Measurements from ENCODE around the gene PTGFRN. TPM values are rescaled to one million over a fixed set of nuclear protein-coding genes. Genes with fewer than 3 reads are reported as not detected.

PTGFRN gene
- polyA plus RNA-seq, 1 donor from 2014 or later = 20.1 TPM

- Histone ChIP-seq H2AFZ (ENCODE audit: low read depth, low read length) (no peak overlapping the region), H3K27me3 (ENCODE audit: insufficient read depth, low read depth, low read length) (no peaks in the 10 kb centered on the region), H4K20me1 (ENCODE audit: insufficient read depth) (no peaks in the 10 kb centered on the region), H3K27ac (ENCODE audit: low read length) (no peak overlapping the region), H3F3A (ENCODE audit: insufficient read depth, low read length, poor library complexity, severe bottlenecking) (no peaks in the 10 kb centered on the region), H3K4me3 (ENCODE audit: low read length) (no peak overlapping the region), H3K9me2 (ENCODE audit: insufficient read depth, low read length) (no peaks in the 10 kb centered on the region), H3K9ac (ENCODE audit: low read length) (no peak overlapping the region), H3K9me3 (ENCODE audit: low read length) (no peaks in the 10 kb centered on the region), H3K4me2 (ENCODE audit: low read length) (no peak overlapping the region), H3K79me2 (replicated peaks; ENCODE audit: insufficient read depth, low read length) (no peaks in the 10 kb centered on the region), H3K36me3 (ENCODE audit: insufficient read depth, low read length) (no peaks in the 10 kb centered on the region)
- TF ChIP-seq POLR2AphosphoS5 (IDR thresholded peaks at IDR 0.05) (no peak), REST (IDR thresholded peaks at IDR 0.05; ENCODE audit: borderline replicate concordance) (no peak), EP300 (conservative IDR thresholded peaks at IDR 0.05; ENCODE audit: poor library complexity, severe bottlenecking) (no peak), TAF1 (IDR thresholded peaks at IDR 0.05; ENCODE audit: low read depth) (no peak), MXI1 (conservative IDR thresholded peaks at IDR 0.05; ENCODE audit: poor library complexity, severe bottlenecking) (no peak), SMC3 (conservative IDR thresholded peaks at IDR 0.05; ENCODE audit: poor library complexity) (no peak), RAD21 (conservative IDR thresholded peaks at IDR 0.05) (no peak), CTCF (IDR thresholded peaks at IDR 0.05; ENCODE audit: poor library complexity, severe bottlenecking) (no peak), EZH2 (IDR thresholded peaks at IDR 0.05; ENCODE audit: borderline replicate concordance, insufficient read depth, low read length, poor library complexity, severe bottlenecking) (no peak)
Observed at GRCh38 chr1:116941670-116942069, 32.0 kb downstream of the PTGFRN start.

GRCh38 chr1:116942344-116942743 is 32.6 kb downstream of the PTGFRN start:
- TF ChIP-seq MXI1 (conservative IDR thresholded peaks at IDR 0.05; ENCODE audit: poor library complexity, severe bottlenecking) (no peak), POLR2AphosphoS5 (IDR thresholded peaks at IDR 0.05) (no peak), SMC3 (conservative IDR thresholded peaks at IDR 0.05; ENCODE audit: poor library complexity) (no peak), REST (IDR thresholded peaks at IDR 0.05; ENCODE audit: borderline replicate concordance) (no peak), EZH2 (IDR thresholded peaks at IDR 0.05; ENCODE audit: borderline replicate concordance, insufficient read depth, low read length, poor library complexity, severe bottlenecking) (no peak), CTCF (IDR thresholded peaks at IDR 0.05; ENCODE audit: poor library complexity, severe bottlenecking) (no peak), TAF1 (IDR thresholded peaks at IDR 0.05; ENCODE audit: low read depth) (no peak), RAD21 (conservative IDR thresholded peaks at IDR 0.05) (no peak), EP300 (conservative IDR thresholded peaks at IDR 0.05; ENCODE audit: poor library complexity, severe bottlenecking) (no peak)
- Histone ChIP-seq H3K4me3 (ENCODE audit: low read length) (no peak overlapping the region), H3K36me3 (ENCODE audit: insufficient read depth, low read length) (no peaks in the 10 kb centered on the region), H3K9me2 (ENCODE audit: insufficient read depth, low read length) (no peaks in the 10 kb centered on the region), H4K20me1 (ENCODE audit: insufficient read depth) (no peaks in the 10 kb centered on the region), H3K27me3 (ENCODE audit: insufficient read depth, low read depth, low read length) (no peaks in the 10 kb centered on the region), H3F3A (ENCODE audit: insufficient read depth, low read length, poor library complexity, severe bottlenecking) (no peaks in the 10 kb centered on the region), H3K79me2 (replicated peaks; ENCODE audit: insufficient read depth, low read length) (no peaks in the 10 kb centered on the region), H3K9ac (ENCODE audit: low read length) (no peak overlapping the region), H3K27ac (ENCODE audit: low read length) (no peak overlapping the region), H3K9me3 (ENCODE audit: low read length) (no peaks in the 10 kb centered on the region), H2AFZ (ENCODE audit: low read depth, low read length) (no peak overlapping the region), H3K4me2 (ENCODE audit: low read length) (no peak overlapping the region)
